Omental fat pad (tissue), 4 donors: Measurements from ENCODE around the gene POMGNT1. TPM values are rescaled to one million over a fixed set of nuclear protein-coding genes. Genes with fewer than 3 reads are reported as not detected.

ENCODE experiments used
- ATAC-seq: fragments of 150-250 bp; one replicate; pipeline ENCODE4 v1.9.1; 2016; ENCODE audit warnings: mild to moderate bottlenecking, moderate library complexity; ENCODE audit not compliant: low FRiP score
- DNase-seq: peaks from one replicate; pipeline ENCODE4 v3.0.0-alpha.2; 2019; ENCODE audit warnings: low spot score
- CTCF ChIP-seq, 3 donors: fragments of 450-650 bp; IDR thresholded peaks; one replicate each; pipeline ENCODE4 v1.5.1; 2016 to 2017; ENCODE audit warnings: antibody characterized with exemption in 3 of 3, mild to moderate bottlenecking in 3 of 3, moderate library complexity in 2 of 3
- total RNA-seq, 4 donors: library from RNA; depleted of rRNA; stranded (reverse); fragments of >200 nt; gene quantifications; one replicate each; pipeline ENCODE4 v1.1.0, GENCODE V29; 2016

Gene POMGNT1
- total RNA-seq, 4 donors from 2014 or later, result 27.4 to 46.5 (median 38.3) TPM

GRCh38 chr1:46172321-46172720, 25.9 kb downstream of the POMGNT1 start:
- TF ChIP-seq CTCF (IDR thresholded peaks at IDR 0.05), result no peak
- DNase-seq, result no peak
- ATAC-seq, result no peak

DNA sequence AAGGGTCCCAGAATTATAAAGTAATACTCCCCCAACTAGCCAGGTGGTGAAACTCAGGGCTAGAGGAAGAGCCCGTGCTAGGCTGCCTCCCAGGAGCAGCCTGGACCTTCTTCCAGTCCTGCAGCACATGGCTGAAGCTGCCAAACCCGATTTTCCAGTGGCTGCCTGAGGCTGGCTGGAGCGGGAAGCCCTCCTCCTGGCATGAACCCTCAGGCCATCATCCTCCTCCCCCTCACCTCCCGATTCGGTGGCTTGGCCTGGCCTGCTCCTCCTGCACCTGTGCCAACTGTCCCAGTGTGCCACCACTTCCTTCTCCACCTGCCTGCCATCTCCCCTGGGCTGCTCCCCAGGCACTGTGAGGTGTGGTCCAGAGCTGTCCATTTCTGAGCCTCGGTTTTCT, 26.4 kb downstream of the POMGNT1 start:
- no peak for TF ChIP-seq CTCF (IDR thresholded peaks at IDR 0.05)
- no peak for ATAC-seq
- DNase-seq, result no peak

GRCh38 chr1:46171351-46171750, 26.9 kb downstream of the POMGNT1 start:
- ATAC-seq, result no peak
- no peak for DNase-seq
- no peak for TF ChIP-seq CTCF (IDR thresholded peaks at IDR 0.05)

- ATAC-seq (no peak), DNase-seq (no peak)
- TF ChIP-seq CTCF (IDR thresholded peaks at IDR 0.05), result no peak
Observed at GRCh38 chr1:46169811-46170454, 28.3 kb downstream of the POMGNT1 start.

GRCh38 chr1:46168477-46168876, 29.8 kb downstream of the POMGNT1 start:
- DNase-seq (no peak), ATAC-seq (no peak)
- no peak for TF ChIP-seq CTCF (IDR thresholded peaks at IDR 0.05)

DNA sequence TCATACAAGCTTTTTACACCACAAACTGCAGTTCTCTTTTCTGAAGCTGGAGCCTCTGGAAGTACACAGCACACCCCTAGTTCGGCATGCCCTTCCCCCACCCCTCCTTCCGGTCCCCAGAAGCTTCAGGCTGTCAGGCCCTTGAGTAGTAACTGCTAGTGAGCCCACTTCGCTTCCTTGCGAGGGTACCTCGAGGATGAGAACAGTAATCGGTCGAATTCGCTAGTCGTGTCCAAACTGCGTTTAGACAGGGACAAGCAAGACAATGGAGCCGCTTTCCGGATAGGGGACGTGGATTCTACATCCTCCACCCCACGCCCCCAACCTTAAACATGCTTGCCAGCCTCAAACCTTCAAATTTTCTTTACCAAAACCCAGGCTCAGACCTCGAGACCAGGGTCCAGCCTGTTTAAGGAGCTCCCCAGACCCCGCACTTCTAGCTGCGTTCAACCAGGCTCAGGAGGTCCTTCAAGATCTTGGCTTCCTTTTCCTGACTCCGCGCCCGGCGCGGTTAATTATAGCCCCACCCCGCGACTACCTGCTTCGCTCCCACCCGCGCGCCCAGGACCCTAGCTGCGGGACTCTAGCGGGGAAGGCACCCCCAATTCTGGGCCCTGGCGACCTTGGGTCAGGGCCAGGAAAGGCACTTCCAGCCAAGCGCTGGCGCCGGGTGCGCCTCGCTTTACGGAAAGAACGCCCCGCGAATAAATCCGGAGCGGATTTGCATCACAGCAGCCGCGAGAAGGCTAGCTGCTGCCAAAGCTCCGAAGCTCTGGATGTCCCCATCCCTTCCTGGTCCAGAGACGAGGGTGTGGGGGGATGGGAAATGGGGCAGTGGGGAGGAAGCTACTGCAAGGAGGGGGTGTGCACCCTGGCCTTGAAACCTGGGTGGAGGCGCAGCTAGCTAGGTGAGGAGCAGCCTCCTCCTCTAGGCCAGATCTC, 31.4 kb downstream of the POMGNT1 start:
- DNase-seq (no peak), ATAC-seq (no peak)
- TF ChIP-seq CTCF (IDR thresholded peaks at IDR 0.05), result no peak
